Panc1 (cell line): ENCODE measurements around the gene RIF1. TPM values are rescaled to one million over a fixed set of nuclear protein-coding genes. Genes with fewer than 3 reads are reported as not detected.

Source experiments
- ATAC-seq: fragments of 200-7000 bp; cut with Tn5 transposase; 2 replicates; pipeline ENCODE4 v1.9.1; 2020; ENCODE audit warnings: mild to moderate bottlenecking, moderate library complexity
- BruUV-seq: library from RNA; stranded (reverse); fragments of 400-500 nt; replicated peaks from 2 replicates; lab custom pipeline; 2021; lab: Mats Ljungman, UMichigan
- CTCF ChIA-PET: fragments of 300-600 bp; sonication (Branson Sonifier 250); formaldehyde crosslinking; loops from one replicate; lab custom pipeline; 2022; ENCODE audit warnings: antibody characterized with exemption; lab: Charles Lee
- POLR2A ChIA-PET: fragments of 300-600 bp; sonication (Branson Sonifier 250); formaldehyde crosslinking; loops from one replicate; lab custom pipeline; 2022; ENCODE audit warnings: antibody characterized with exemption; lab: Charles Lee
- DNase-seq: peaks from one replicate; pipeline ENCODE4 v3.0.0-alpha.2; 2010; ENCODE audit warnings: low read depth, low spot score
- H3K27ac ChIP-seq: 2 replicates; pipeline ENCODE4 v1.5.1; 2011; ENCODE audit warnings: mild to moderate bottlenecking, low read length, inconsistent platforms
- H3K27me3 ChIP-seq: fragments of 200-500 bp; sonication (Bioruptor generic); 2 replicates; pipeline ENCODE4 v1.6.0; 2014; ENCODE audit warnings: low read length, inconsistent platforms; ENCODE audit not compliant: control insufficient read depth, insufficient read depth
- H3K36me3 ChIP-seq: fragments of 200-500 bp; sonication (Bioruptor generic); 2 replicates; pipeline ENCODE4 v1.5.1; 2014; ENCODE audit warnings: inconsistent platforms, mild to moderate bottlenecking, low read length, moderate library complexity; ENCODE audit not compliant: control insufficient read depth, insufficient read depth
- H3K4me1 ChIP-seq: 2 replicates; pipeline ENCODE4 v1.5.1; 2011; ENCODE audit warnings: inconsistent platforms, mild to moderate bottlenecking, low read length, moderate library complexity; ENCODE audit not compliant: control insufficient read depth, insufficient read depth
- H3K4me3 ChIP-seq, 2 experiments: 2 replicates each; pipeline ENCODE4 v1.5.1; 2011 to 2012; ENCODE audit warnings: low read depth in 2 of 2, low read length in 2 of 2, mild to moderate bottlenecking in 2 of 2, inconsistent platforms in 1 of 2, moderate library complexity in 1 of 2
- H3K9me3 ChIP-seq: fragments of 200-500 bp; sonication (Bioruptor generic); 2 replicates; pipeline ENCODE4 v1.5.1; 2014; ENCODE audit warnings: low read depth, mild to moderate bottlenecking, inconsistent platforms, low read length, moderate library complexity; ENCODE audit not compliant: control insufficient read depth, insufficient read depth
- POLR2AphosphoS5 ChIP-seq: IDR thresholded peaks from 2 replicates; pipeline ENCODE4 v1.6.1; 2012; ENCODE audit warnings: mild to moderate bottlenecking, low read depth, low read length, moderate library complexity
- SIN3A ChIP-seq: IDR thresholded peaks from 2 replicates; pipeline ENCODE4 v1.6.1; 2012; ENCODE audit warnings: low read depth, mild to moderate bottlenecking, low read length, moderate library complexity, borderline replicate concordance; ENCODE audit not compliant: insufficient read depth
- TCF7L2 ChIP-seq: IDR thresholded peaks from 2 replicates; pipeline ENCODE4 v1.6.1; 2011; ENCODE audit warnings: mild to moderate bottlenecking, low read depth, low read length, inconsistent platforms
- in situ Hi-C: cut with HindIII; loops from 2 replicates; pipeline ENCODE4 v1.10.0; 2016; ENCODE audit warnings: low sequenced_read_pairs, low pct_unique_long_range_greater_than_20kb
- intact Hi-C: fragments of 100-400 bp; cut with micrococcal nuclease; formaldehyde crosslinking; loops from one replicate; pipeline ENCODE4 v1.10.0; 2022; ENCODE audit not compliant: unreplicated experiment
- total RNA-seq: library from RNA; stranded (reverse); gene quantifications from one replicate; pipeline ENCODE4 v1.2.1, GENCODE V29; 2021; ENCODE audit not compliant: unreplicated experiment
- TF ChIP-seq, protein P1 (sequence below): fragments of 450-650 bp; IDR thresholded peaks from 2 replicates; pipeline ENCODE4 v1.5.1; 2017; ENCODE audit warnings: mild to moderate bottlenecking
- TF ChIP-seq, protein P2 (sequence below), 2 experiments: IDR thresholded peaks; 2 replicates each; pipeline ENCODE4 v1.6.1; 2011 to 2012; ENCODE audit warnings: low read depth in 2 of 2, control low read depth in 1 of 2, low read length in 1 of 2, mild to moderate bottlenecking in 1 of 2, moderate library complexity in 1 of 2; ENCODE audit not compliant: insufficient read depth in 1 of 2

RIF1 gene
- total RNA-seq, 1 experiment from 2014 or later: 57.7 TPM

DNA sequence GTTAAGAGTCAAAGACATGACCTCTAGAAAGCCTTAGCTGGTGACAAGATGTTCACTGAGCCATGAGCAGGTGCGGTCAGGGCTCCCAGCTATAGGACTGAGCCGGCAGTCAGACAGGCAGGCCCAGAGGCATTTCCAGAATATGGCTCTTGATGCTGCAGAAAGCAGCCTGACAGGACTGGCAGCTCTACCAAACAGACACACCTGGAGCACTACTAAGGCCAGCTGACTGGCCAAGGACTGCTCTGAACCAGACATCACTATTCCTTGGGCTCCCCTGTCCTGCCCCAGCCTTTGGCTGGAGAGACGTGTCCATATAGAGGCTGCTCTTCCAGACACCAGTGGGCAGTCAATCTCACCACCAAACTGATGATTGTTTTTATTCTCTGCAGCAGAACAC is 98.8 kb downstream of the RIF1 start:
- intact Hi-C loops (no loop called here), in situ Hi-C loops (no loop called here)
- ChIA-PET CTCF (no interaction called here), POLR2A (no interaction called here)
- H3K4me3 ChIP-seq: no peak overlapping the region
- H3K27me3 ChIP-seq: no peaks in the 10 kb centered on the region
- H3K9me3 ChIP-seq: no peaks in the 10 kb centered on the region
- H3K27ac ChIP-seq: no peak overlapping the region
- no peak for DNase-seq
- ATAC-seq: peak; percentile 58; the same call in 1 of the 2 replicates
- H3K36me3 ChIP-seq: no peaks in the 10 kb centered on the region
- no TSS peak for BruUV-seq
- TF ChIP-seq SIN3A (no peak), POLR2AphosphoS5 (no peak), TCF7L2 (no peak)
- TF ChIP-seq, protein P1, sequence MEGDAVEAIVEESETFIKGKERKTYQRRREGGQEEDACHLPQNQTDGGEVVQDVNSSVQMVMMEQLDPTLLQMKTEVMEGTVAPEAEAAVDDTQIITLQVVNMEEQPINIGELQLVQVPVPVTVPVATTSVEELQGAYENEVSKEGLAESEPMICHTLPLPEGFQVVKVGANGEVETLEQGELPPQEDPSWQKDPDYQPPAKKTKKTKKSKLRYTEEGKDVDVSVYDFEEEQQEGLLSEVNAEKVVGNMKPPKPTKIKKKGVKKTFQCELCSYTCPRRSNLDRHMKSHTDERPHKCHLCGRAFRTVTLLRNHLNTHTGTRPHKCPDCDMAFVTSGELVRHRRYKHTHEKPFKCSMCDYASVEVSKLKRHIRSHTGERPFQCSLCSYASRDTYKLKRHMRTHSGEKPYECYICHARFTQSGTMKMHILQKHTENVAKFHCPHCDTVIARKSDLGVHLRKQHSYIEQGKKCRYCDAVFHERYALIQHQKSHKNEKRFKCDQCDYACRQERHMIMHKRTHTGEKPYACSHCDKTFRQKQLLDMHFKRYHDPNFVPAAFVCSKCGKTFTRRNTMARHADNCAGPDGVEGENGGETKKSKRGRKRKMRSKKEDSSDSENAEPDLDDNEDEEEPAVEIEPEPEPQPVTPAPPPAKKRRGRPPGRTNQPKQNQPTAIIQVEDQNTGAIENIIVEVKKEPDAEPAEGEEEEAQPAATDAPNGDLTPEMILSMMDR: no peak
- TF ChIP-seq, protein P2, sequence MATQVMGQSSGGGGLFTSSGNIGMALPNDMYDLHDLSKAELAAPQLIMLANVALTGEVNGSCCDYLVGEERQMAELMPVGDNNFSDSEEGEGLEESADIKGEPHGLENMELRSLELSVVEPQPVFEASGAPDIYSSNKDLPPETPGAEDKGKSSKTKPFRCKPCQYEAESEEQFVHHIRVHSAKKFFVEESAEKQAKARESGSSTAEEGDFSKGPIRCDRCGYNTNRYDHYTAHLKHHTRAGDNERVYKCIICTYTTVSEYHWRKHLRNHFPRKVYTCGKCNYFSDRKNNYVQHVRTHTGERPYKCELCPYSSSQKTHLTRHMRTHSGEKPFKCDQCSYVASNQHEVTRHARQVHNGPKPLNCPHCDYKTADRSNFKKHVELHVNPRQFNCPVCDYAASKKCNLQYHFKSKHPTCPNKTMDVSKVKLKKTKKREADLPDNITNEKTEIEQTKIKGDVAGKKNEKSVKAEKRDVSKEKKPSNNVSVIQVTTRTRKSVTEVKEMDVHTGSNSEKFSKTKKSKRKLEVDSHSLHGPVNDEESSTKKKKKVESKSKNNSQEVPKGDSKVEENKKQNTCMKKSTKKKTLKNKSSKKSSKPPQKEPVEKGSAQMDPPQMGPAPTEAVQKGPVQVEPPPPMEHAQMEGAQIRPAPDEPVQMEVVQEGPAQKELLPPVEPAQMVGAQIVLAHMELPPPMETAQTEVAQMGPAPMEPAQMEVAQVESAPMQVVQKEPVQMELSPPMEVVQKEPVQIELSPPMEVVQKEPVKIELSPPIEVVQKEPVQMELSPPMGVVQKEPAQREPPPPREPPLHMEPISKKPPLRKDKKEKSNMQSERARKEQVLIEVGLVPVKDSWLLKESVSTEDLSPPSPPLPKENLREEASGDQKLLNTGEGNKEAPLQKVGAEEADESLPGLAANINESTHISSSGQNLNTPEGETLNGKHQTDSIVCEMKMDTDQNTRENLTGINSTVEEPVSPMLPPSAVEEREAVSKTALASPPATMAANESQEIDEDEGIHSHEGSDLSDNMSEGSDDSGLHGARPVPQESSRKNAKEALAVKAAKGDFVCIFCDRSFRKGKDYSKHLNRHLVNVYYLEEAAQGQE (IDR thresholded peaks at IDR 0.05; ENCODE audit: insufficient read depth in 1 of 2, low read depth in 2 of 2, low read length in 1 of 2): no peak
- H3K4me1 ChIP-seq: no peaks in the 10 kb centered on the region

DNA sequence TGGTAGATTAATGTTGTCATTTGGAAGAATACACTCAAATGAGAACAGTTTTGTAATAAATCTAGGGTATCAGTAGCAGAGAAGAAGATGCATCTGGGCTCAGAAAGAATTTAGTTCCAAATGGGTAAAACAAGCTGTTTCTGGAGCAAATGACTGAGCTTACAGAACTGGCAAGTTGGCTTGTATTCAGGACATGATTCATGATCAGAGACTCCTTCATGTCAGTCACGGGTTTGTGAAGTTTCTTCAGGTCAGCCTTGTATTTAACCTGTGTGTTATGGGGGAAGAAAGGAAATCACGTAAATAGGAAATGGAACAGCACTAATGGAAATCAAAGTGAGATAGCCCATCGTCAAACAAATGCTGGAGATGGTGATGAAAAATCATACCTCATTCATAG is 109.1 kb downstream of the RIF1 start:
- ChIA-PET CTCF (no interaction called here), POLR2A (no interaction called here)
- no peak for TF ChIP-seq TCF7L2
- no peak for TF ChIP-seq POLR2AphosphoS5
- TF ChIP-seq, protein P1: no peak
- TF ChIP-seq SIN3A: no peak
- TF ChIP-seq, protein P2 (IDR thresholded peaks at IDR 0.05; ENCODE audit: insufficient read depth in 1 of 2, low read depth in 2 of 2, low read length in 1 of 2): no peak
- H3K36me3 ChIP-seq: no peaks in the 10 kb centered on the region
- no peak for ATAC-seq
- BruUV-seq: no TSS peak
- no peak for DNase-seq
- no peaks in the 10 kb centered on the region for H3K9me3 ChIP-seq
- no peaks in the 10 kb centered on the region for H3K27me3 ChIP-seq
- in situ Hi-C loops: no loop called here
- H3K27ac ChIP-seq: no peak overlapping the region
- no peak overlapping the region for H3K4me3 ChIP-seq
- intact Hi-C loops: no loop called here
- H3K4me1 ChIP-seq: no peaks in the 10 kb centered on the region
